Activated naive CD4-positive, alpha-beta T cell treated with Interleukin-2 at 50 U/mL for 16 hours (primary cell): ENCODE data around the gene RTEL1.
"Not testable (repeated sequence)": the region's sequence is repeated elsewhere in the genome, so short reads cannot be mapped to it uniquely, and the experiment has no call there.

Experiments
- DNase-seq: peaks from one replicate; pipeline ENCODE4 v3.0.0-alpha.2; 2020

Gene RTEL1

DNA sequence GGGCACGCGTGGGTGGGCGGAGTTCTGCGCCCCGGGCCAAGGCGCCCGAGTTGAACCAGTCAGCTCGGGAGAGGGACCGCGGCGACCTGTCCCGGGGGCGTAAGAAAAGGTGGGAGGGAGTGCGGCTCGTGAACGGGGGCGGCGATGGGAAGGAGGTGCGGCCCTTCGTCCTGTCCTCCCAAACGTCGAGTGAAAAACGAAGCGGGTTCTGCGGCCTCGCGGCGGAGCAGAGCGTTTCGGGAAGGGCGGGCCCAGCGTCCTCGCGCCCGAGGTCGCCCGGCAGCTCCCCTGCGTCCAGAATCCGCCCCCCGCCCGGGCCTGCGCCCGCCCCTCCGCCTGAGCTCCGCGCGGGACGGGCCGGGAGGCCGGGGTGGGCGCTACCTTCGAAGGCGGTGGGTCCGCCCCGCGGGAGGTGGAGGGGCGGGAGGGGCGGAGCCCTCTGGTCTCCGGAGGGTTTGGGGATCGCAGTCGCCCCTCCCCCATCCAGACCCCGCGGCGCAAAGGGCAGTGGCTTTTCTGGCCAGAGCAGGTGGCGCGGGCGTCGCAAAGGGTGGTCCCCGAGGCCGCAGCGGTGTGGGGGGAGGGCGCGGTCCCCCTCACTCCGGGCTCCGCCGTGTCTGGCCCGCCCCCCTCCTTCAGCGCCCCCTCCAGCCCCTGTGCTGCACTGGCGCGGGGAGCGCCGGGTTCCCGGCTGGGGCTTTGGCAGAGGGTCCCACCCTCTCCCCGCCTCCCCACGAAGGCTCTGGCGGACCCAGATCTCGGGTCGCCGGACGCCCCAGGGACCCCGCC is 5.7 kb upstream of the RTEL1 start:
- peak; percentile 51 for DNase-seq

DNA sequence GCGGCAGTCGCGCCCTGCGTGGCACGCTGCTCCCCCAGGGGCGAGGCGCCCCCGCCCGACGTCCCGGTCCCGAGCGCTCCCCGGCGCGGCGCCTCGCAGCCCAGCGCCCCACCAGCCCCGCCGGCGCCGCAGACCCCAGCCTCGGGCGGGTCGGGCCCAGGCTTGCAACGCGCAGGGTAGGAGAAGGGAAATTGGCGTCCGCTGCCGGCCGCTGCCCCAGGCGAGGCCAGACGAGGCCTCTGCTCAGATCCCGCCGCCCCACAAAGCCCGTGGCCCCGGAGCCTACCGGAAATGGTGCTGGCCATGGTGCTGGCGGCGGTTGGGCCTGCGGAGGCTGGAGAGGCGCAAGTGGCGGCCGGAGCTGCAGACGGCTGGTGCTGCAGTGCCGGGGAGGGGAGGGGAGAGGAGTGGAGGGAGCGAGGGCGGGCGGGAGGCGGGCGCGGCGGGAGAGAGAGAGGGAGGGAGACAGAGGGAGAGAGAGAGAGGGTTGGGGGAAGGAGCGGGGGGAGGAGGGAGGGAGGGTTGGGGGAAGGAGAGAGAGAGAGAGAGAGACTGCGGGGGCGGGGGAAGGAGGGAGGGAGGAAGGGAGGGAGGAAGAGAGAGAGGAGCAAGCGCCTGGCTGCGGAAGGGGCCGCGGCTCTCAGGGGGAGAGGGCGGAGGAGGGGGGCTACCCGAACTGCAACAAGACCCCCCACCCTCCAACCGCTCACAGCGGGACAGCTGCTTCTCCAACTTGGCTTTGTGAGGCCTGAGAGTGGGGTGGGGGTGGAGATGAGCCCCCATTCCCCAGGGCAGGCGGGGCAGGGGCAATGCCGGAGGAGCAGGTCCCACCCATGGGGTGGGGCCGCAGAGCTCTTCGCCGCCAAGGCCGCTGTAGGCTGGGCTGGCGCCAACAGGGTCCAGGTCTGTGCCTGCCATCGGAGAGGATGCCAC is 4.8 kb upstream of the RTEL1 start, which contains the start of gene STMN3:
Gene STMN3 (minus strand): TSS at position 384 of the 933 bp plus-strand sequence. CDS start 79 bp downstream, at position 305.
- peak; percentile 71 for DNase-seq

DNA sequence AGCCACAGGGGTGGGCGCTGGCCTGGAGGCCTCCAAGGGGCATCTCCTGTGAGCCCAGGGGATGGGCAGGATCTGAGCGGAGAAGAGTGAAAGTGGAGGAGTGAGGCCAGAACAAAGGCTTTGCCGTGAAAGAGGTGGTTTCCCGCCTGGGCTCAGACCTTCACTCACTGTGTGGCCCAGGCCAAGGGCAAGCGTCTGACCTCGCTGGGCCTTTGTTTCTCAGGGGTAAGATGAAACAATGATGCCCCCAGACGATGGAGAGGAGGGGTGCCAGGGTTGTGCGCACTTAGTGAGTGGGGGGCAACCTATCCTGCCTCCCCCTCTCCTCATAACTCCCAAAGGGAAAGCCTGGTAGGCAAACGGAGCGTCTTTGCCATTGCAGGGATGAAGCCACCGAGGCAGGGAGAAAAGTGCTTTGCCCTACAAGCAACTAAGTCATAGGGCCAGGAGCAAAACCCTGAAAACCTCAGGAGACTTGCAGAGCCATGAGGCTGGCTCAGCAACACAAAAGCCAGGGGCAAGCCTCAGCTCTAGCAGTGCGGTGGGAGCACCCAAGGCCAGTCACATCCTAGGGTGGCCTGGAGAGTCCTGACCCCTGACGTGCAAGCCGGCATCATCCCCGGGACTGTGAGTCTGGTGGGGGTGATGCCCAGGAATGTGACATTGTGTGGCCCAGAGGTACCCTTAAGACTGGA is 4.0 kb upstream of the RTEL1 start:
- DNase-seq: no peak

DNA sequence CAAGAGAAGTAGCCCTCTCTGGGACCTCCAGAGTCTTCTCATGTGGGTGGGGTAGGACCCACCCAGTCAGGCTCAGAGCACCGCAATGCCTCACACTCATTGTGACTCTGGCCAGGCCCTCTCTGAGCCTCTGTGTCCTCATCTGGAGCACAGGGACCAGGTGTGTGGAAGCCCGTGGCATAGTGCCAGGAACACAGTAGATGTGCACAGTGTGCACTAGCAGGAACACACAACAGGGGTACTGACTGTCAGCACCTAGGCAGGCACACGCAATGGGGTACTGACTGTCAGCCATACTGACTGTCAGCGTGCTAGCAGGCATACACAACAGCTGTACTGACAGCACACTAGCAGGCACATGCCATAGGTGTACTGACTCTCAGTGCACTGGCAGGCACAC is 2.9 kb upstream of the RTEL1 start:
- no peak for DNase-seq

DNA sequence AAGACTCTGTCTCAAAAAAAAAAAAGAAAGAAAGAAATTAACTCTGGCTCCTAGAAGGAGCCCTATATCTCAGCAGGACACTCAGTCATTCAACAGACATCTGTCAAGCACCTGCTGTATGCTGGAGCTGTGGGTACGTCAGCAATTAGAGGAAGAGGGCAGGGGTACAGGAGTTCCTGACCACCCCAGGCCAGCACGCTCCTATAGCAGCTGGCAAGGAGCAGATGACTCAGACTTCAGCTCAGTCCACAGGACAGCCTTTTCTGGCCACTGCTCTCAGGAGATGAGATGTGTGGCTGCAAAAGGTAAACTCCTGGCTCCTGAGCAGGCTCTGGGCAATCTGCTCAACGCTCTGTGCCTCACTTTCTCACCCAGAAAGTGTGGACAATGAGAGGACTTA is 1.7 kb upstream of the RTEL1 start:
- DNase-seq: no peak

DNA sequence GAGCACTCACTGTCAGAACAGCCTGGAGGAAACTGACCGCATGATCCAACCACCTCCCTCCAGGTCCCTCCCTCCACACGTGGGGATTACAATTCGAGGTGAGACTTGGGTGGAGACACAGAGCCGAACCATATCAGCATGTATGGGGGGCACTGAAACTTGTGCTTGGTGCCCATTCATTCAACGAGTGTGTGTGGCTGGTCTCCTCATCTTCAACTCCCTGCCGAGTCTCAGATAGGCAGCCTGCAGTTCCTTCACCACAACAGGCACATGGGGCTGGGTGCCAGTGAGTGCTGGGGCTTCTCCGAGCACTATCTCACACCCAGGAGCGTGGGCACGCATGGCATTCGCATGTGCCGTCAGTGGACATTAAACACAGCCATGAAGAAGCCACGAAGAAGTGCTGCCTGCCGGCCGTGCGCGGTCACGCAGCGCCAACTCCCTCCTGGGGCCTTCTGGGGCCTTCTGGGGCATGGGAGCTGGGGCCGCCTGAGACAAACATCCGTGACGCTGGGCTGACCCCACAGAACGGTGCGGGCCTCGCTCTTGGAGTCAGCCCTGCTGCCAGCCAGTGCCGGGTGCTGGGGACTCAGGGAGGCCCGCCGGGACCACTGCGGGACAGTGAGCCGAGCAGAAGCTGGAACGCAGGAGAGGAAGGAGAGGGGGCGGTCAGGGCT is 714 bp upstream of the RTEL1 start:
- no peak for DNase-seq

DNA sequence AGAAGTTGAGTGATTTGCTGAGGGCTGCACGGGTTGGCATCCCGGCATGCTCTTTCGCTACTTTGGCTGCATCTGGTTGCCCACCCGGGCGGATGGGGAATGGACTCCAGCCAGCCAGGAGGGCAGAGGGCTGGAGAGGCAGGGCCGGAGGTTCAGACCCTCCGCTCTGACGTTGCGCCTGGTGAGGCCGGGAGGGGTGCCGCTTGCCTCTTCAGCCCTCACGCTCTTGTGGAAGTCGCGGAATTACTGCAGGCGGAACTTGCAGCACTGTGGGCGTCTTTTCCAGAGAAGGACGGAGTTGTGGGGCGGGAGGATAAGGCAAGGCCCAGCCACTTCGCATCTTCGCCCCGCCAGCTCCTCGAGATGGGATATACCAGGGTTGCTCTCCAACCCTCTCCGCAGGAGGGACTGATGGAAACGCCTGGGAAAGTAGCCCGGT is 656 bp downstream of the RTEL1 start:
- no peak for DNase-seq

DNA sequence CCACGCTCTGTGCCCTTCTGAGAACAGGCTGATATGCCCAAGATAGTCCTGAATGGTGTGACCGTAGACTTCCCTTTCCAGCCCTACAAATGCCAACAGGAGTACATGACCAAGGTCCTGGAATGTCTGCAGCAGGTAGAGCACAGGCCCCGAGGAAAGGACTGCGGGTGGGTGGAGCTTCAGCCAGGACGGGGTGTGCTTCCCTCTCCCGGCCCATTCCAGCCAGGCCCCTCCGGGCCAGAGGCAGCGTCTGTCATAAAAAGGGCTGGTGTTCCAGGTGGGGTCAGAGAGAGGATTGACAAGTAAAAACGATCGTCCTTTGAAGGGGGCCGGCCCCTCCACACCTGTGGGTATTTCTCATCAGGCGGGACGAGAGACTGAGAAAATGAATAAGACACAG is 1.3 kb downstream of the RTEL1 start:
- DNase-seq: no peak

DNA sequence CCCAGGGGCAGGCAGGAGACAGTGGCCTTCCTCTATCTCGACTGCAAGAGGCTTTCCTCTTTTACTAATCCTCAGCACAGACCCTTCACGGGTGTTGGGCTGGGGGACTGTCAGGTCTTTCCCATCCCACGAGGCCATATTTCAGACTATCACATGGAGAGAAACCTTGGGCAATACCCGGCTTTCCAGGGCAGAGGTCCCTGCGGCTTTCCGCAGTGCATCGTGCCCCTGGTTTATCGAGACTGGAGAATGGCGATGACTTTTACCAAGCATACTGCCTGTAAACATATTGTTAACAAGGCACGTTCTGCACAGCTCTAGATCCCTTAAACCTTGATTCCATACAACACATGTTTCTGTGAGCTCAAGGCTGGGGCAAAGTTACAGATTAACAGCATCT is 2.1 kb downstream of the RTEL1 start:
- not testable (repeated sequence) for DNase-seq

DNA sequence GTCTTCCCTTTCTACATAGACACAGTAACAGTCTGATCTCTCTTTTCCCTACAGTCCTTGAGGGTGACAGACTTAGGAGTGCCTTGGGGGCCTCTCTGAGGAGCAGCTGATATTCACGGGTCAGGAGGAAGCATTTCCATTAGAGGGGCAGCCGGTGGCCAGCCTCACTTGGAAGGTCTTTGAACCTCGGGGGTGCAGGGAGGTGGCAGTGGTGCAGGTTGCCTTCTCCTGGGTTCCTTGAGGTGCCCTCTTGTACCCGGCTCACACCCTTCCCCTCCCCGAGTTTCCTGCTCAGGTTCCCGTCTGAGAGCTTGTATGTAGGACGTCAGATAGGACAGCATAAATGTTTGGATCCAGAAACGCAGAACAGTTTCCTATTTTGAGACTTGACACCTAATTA is 2.5 kb downstream of the RTEL1 start:
- no peak for DNase-seq

DNA sequence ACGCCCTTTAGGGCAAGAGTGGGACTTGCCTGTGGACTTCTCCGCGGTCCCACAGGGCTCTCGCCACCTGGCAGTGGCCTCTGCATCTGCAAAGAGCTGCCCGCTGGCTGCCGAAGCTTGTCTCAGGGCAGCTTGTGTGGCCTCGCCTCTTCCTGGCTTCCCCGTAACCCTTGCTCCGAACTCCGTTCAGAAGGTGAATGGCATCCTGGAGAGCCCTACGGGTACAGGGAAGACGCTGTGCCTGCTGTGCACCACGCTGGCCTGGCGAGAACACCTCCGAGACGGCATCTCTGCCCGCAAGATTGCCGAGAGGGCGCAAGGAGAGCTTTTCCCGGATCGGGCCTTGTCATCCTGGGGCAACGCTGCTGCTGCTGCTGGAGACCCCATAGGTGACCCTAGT is 3.0 kb downstream of the RTEL1 start:
- DNase-seq: no peak

DNA sequence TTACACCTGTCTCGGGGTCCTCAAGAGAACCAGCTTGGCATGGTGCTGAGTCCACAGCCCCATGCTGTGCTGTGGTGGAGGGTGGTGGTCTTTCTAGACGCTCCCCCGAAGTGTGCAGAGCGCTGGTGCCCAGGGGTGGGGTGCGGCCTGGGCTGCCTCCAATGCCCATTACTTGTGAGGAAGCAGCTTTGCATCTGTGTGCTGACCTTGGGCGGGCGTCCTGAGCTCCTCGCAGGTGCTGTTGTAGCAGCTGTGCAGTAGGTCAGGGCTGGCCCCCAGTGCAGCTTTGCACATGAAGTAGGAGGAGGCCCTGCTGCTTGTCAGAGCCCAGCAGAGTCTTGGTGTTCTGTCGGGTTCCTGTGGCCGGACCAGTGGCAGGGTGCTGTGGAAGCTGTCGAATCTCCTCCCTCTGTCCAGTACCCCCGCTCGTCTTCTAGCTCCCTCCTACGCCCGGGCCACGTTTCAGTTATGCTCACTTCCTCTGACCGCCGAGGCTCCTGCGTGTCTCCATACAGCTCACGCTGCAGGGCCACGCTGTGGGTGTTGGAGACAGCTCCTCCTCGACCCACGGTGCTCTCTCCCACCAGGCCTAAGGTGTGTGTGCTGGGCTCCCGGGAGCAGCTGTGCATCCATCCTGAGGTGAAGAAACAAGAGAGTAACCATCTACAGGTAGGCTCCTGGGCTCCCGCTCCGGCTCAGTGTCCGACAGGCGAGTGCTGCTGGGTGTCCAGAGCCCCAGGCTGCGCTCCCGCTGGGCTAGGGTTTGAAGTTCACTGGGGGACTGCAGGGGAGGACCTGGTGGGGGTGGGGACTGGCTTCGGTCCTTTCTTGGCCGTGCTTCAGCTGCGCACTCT is 4.1 kb downstream of the RTEL1 start:
- DNase-seq: no peak

DNA sequence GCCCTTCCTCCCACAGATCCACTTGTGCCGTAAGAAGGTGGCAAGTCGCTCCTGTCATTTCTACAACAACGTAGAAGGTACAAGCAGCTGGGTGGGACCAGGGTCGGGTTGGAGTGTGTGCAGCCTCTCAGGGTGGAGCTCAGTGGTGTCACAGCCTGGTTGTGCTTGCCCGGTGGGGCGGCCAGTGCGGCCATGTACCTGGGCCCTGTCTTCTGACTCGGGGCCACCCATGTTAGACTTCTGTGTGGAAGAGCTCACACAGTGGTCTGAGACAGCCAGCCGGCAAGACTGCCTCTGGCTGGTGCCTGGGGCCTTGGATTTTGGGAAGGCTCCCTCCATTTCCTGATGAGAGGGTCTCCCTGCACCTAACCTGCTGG is 4.7 kb downstream of the RTEL1 start:
- no peak for DNase-seq

DNA sequence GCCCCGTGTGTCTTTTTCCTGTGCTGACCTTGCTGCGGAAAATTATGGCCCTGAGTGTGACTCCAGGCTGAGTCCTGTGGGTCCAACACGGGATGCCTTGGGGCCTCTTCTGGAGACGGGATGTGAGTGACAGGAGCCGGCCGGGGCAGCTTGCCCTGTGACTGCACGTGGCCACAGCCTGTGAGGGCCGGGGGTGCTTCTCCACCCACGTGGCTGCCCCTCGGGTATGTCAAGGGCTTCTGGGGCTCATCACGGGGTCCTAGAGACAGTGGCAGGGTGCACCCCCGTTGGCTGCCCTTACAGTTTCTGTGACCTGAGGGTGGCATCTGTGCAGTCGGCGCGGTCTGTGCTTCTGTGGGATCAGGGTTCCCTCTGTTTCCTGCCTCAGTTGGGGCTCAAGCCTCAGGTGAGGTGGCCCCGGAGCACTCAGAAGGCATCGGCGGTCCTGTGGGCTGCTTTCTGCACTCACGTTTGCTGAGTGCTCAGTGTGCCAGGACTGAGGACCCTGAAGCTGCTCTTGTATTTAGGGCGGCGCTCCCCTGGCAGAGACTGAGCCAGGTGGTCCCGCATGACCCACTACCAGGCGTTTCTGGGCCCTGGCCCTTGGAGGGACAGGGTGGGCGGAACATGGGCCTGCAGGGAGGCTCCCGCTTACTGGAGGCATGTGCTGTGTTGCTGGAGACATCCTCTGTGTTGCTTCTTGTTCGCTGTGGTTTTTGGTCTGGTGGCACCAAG is 5.4 kb downstream of the RTEL1 start:
- DNase-seq: no peak

DNA sequence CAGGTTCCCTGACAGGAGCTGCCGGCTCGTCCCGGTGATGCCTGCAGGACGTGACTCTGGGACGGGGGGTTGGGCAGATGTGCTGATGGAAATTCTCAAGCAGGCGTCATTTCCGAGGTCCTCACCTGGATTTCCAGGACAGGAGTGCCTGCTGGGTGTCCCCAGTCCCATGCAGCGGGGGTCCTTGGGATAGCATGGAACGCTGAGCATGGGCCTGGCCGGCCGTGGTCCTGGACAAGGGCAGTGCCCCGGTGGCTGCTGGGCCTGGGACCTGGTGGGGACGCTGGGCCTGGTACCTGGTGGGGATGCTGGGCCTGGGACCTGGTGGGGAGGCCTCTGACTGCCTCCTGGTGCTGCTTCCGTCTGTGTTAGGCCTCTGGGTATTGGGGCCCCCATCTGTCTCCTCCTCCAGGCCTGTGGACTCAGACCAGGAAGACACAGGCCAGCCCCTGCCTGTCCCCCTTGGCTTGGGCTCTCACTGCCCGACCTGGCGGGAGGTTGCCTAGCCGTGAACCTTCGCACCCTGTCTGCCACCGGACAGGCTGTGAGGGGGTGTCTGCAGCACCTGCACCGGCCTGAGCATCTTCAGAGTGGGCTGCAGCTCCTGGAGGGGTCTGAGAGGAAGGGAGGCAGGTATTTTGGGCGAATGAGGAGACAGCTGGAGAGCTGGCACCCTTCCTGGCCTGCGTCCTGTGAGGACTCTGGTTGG is 6.2 kb downstream of the RTEL1 start:
- no peak for DNase-seq

DNA sequence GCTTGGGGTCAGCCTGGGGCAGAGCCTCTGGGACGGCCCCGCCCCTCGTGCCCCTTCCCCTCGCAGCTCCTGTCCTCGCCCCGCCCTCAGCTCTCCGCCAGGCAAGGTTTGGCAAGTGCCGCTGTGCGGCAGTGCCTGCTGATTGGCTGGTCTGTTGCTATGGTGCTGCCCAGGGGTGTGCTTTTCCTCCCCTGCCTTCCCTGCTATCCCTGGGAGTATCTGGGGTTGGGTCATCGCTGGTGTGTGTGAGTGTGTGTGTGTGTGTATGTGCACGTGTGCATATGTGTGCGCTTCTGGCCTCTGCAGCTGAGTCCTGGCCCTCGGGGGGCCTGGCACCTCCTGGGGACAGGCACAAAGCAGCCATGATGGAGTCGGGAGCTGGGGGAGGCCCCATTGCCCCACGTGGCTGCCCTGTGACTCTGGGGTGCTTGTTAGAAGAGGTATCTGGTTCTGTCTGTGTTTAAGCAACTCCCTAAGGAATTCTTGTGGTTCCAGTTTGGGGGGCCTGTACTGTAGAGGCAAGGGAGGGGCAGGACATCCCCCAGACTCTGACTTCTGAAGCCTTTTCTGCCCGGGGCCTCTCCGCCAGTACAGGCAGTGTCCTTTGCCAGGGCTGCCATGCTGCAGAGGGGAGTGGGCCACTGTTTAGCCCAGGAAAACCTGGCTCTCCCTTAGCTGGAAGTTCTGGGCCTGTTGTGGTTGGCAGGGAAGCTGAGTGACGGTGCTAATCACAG is 6.9 kb downstream of the RTEL1 start:
- no peak for DNase-seq

DNA sequence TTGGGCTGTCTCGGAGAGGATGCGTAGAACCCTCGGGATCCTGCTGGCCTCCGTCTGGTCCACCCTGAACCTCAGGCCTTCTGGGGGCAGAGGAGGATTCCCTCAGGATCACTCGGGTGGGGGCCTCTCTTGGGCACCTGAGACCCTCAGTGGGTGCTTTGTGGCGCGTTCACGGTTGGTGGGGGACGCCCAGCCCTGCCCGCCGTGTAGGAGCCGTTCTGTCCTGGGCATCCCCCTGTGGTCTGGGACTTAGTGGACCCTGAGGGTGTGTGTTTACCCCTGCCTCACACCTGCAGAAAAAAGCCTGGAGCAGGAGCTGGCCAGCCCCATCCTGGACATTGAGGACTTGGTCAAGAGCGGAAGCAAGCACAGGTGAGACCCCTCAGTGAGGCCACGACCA is 7.6 kb downstream of the RTEL1 start:
- no peak for DNase-seq

DNA sequence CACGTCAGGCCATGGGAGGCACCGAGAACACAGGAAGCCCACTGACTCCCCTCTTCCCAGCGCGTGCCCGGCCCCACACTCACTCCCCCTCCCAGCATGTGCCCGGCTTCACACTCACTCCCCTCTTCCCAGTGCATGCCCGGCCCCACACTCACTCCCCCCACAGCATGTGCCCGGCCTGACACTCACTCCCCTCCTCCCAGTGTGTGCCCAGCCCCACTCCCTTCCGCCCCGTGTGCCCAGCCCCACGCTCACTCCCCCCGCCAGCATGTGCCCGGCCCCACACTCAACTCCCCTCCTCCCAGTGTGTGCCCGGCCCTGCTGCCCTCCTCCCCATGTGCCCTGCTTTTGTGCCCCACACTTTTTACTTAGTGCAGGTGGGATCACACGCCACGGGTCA is 9.7 kb downstream of the RTEL1 start:
- no peak for DNase-seq

DNA sequence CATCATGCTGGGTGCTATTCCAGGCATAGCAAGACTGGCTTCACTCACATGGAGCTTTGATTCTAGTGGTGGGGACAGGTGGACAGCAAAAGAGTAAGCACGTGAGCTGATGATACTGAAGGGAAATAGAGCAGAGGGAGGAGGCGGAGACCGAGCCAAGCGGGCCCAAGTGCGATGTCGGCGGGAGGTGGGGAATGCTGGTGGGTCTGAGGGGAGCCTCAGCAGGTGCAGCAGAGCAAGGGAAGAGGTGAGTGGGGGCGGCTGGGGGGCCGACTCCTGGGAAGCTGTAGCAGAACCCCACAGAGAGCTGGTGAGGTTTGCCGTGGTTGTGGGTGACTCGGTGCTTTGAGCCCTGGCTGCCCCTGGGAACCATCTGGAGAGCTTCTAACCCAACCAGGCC is 10.2 kb downstream of the RTEL1 start:
- no peak for DNase-seq

DNA sequence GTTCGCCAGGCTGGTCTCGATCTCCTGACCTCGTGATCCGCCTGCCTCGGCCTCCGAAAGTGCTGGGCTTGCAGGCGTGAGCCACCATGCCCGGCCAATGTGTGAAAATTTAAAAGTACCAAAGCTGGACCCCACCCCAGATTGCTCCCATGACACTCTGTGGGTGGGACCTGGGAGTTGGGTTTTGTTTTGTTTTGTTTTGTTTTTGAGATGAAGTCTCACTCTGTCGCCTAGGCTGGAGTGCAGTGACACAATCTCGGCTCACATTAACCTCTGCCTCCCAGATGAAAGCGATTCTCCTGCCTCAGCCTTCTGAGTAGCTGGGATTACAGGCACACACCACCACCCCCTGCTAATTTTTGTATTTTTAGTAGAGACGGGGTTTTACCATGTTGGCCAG is 13.6 kb downstream of the RTEL1 start:
- not testable (repeated sequence) for DNase-seq
